ENCODE data around the gene MGARP.

MGARP gene

GRCh38 chr4:139247241-139247640, 32.8 kb downstream of the MGARP start:
- Histone ChIP-seq H3K27ac (no peak overlapping the region), H3K27me3 (no peaks in the 10 kb centered on the region), H3K4me1 (peaks cover 0 to 59% (median 16%) of the 10 kb centered on the region in 4 donors), H3K9me3 (no peaks in the 10 kb centered on the region), H3K4me3 (no peak overlapping the region), H3K36me3 (no peaks in the 10 kb centered on the region)
- no peak for DNase-seq
- no peak for TF ChIP-seq CTCF (IDR thresholded peaks at IDR 0.05)
- intact Hi-C loops (cut with DNase I; ENCODE audit: low total_unique reads) = no loop called here

GRCh38 chr4:139246166-139246565, 33.9 kb downstream of the MGARP start:
- peak overlapping the region; percentile 19 to 31 for H3K27ac ChIP-seq
- H3K4me3 ChIP-seq = no peak overlapping the region
- no peaks in the 10 kb centered on the region for H3K36me3 ChIP-seq
- peaks cover 0 to 60% (median 16%) of the 10 kb centered on the region in 4 donors for H3K4me1 ChIP-seq
- no peaks in the 10 kb centered on the region for H3K27me3 ChIP-seq
- intact Hi-C loops (cut with DNase I; ENCODE audit: low total_unique reads) = no loop called here
- DNase-seq = no peak
- H3K9me3 ChIP-seq = no peaks in the 10 kb centered on the region
- TF ChIP-seq CTCF (IDR thresholded peaks at IDR 0.05) = no peak

GRCh38 chr4:139245590-139245989, 34.4 kb downstream of the MGARP start:
- Histone ChIP-seq H3K36me3 (no peaks in the 10 kb centered on the region), H3K4me3 (no peak overlapping the region), H3K4me1 (peaks cover 0 to 60% (median 16%) of the 10 kb centered on the region in 4 donors), H3K9me3 (no peaks in the 10 kb centered on the region), H3K27ac (peak overlapping the region; percentile 19 to 31), H3K27me3 (no peaks in the 10 kb centered on the region)
- no peak for DNase-seq
- no peak for TF ChIP-seq CTCF (IDR thresholded peaks at IDR 0.05)
- intact Hi-C loops (cut with DNase I; ENCODE audit: low total_unique reads) = no loop called here

GRCh38 chr4:139243448-139244365, 36.3 kb downstream of the MGARP start:
- DNase-seq = peak in 1 of 2 donors; percentile 64
- Histone ChIP-seq H3K36me3 (no peaks in the 10 kb centered on the region), H3K27ac (peak overlapping the region; percentile 71 to 72), H3K9me3 (no peaks in the 10 kb centered on the region), H3K4me3 (no peak overlapping the region), H3K4me1 (peaks cover 0 to 53% (median 16%) of the 10 kb centered on the region in 4 donors), H3K27me3 (no peaks in the 10 kb centered on the region)
- intact Hi-C loops (cut with DNase I; ENCODE audit: low total_unique reads) = no loop called here
- TF ChIP-seq CTCF (IDR thresholded peaks at IDR 0.05) = no peak

GRCh38 chr4:139242511-139243051, 37.4 kb downstream of the MGARP start:
- Histone ChIP-seq H3K27me3 (no peaks in the 10 kb centered on the region), H3K27ac (peak overlapping the region; percentile 71 to 72), H3K4me3 (no peak overlapping the region), H3K4me1 (peaks cover 0 to 42% (median 16%) of the 10 kb centered on the region in 4 donors), H3K9me3 (no peaks in the 10 kb centered on the region), H3K36me3 (no peaks in the 10 kb centered on the region)
- DNase-seq = no peak
- TF ChIP-seq CTCF (IDR thresholded peaks at IDR 0.05) = no peak
- intact Hi-C loops (cut with DNase I; ENCODE audit: low total_unique reads) = no loop called here
